ENCODE measurements around the gene ARAP1.
"Not testable (repeated sequence)": the region's sequence is repeated elsewhere in the genome, so short reads cannot be mapped to it uniquely, and the experiment has no call there.

The ARAP1 gene

GRCh38 chr11:72752088-72752914 is at the start of gene ARAP1:
TSS of gene ARAP1 (minus strand) at chr11:72752408. CDS start at chr11:72727128, 25,280 bp downstream.
- no peak for DNase-seq

GRCh38 chr11:72799441-72799840 is 47.2 kb upstream of the ARAP1 start:
- no peak for DNase-seq

- no peak for DNase-seq
These were observed 46.2 kb upstream of the ARAP1 start for GRCh38 chr11:72798361-72798760.

GRCh38 chr11:72793425-72794367 is 41.5 kb upstream of the ARAP1 start, which contains the start of gene STARD10:
TSS of gene STARD10 (minus strand) at chr11:72794047. CDS start at chr11:72781181, 12,866 bp downstream.
- peak; percentile 92 for DNase-seq

GRCh38 chr11:72793076-72793424 is 40.8 kb upstream of the ARAP1 start:
- DNase-seq, result no peak

- DNase-seq, result no peak
These were observed 40.3 kb upstream of the ARAP1 start for GRCh38 chr11:72792437-72793021.

GRCh38 chr11:72791228-72791627 is 39.0 kb upstream of the ARAP1 start:
- not testable (repeated sequence) for DNase-seq

- no peak for DNase-seq
These were observed 37.4 kb upstream of the ARAP1 start for GRCh38 chr11:72789493-72790131.

GRCh38 chr11:72788241-72788640 is 36.0 kb upstream of the ARAP1 start:
- DNase-seq, result no peak

- DNase-seq, result no peak
These were observed 35.3 kb upstream of the ARAP1 start for GRCh38 chr11:72787216-72788104.

- DNase-seq, result no peak
These were observed 34.4 kb upstream of the ARAP1 start for GRCh38 chr11:72786305-72787215.

- no peak for DNase-seq
These were observed 32.5 kb upstream of the ARAP1 start for GRCh38 chr11:72784662-72785061.

- DNase-seq, result no peak
These were observed 31.1 kb upstream of the ARAP1 start for GRCh38 chr11:72783144-72783905.

GRCh38 chr11:72782081-72782920 is 30.1 kb upstream of the ARAP1 start:
- peak; percentile 44 for DNase-seq

- no peak for DNase-seq
These were observed 29.3 kb upstream of the ARAP1 start for GRCh38 chr11:72781313-72782080.

- no peak for DNase-seq
These were observed 28.8 kb upstream of the ARAP1 start for GRCh38 chr11:72781063-72781312.

GRCh38 chr11:72780296-72781062 is 28.3 kb upstream of the ARAP1 start:
- DNase-seq, result peak; percentile 90
